K562 (cell line): ENCODE results near the gene SLC30A10.

Experiments used
- CHCHD3 ChIP-seq: fragments of 250-450 bp; sonication (Bioruptor Pico); IDR thresholded peaks from 2 replicates; pipeline ENCODE4 v2.1.2; 2022; ENCODE audit warnings: mild to moderate bottlenecking
- CTCF ChIP-seq, 3 experiments: IDR thresholded peaks in 2 of 3; conservative IDR thresholded peaks in 1 of 3; 2 replicates each; pipeline ENCODE4 v1.5.1; 2011 to 2012; ENCODE audit warnings: low read length in 3 of 3, mild to moderate bottlenecking in 3 of 3, control low read depth in 2 of 3, improper control_type of control experiment in 1 of 3, inconsistent platforms in 1 of 3, low read depth in 1 of 3, mixed read lengths in 1 of 3, moderate library complexity in 1 of 3; ENCODE audit not compliant: insufficient read depth in 2 of 3
- ERF ChIP-seq: fragments of 450-650 bp; formaldehyde crosslinking; IDR thresholded peaks from 2 replicates; pipeline ENCODE4 v1.4.0; 2020; ENCODE audit warnings: mild to moderate bottlenecking, mixed read lengths
- HMG20B ChIP-seq: fragments of 250-450 bp; sonication (Bioruptor Pico); IDR thresholded peaks from 2 replicates; pipeline ENCODE4 v1.5.0; 2021; ENCODE audit warnings: mild to moderate bottlenecking
- IFI16 ChIP-seq: fragments of 250-450 bp; sonication (Bioruptor Pico); IDR thresholded peaks from 2 replicates; pipeline ENCODE4 v2.1.2; 2022; ENCODE audit warnings: mild to moderate bottlenecking, inconsistent platforms
- POLR2AphosphoS5 ChIP-seq: IDR thresholded peaks from 2 replicates; pipeline ENCODE4 v1.6.1; 2011; ENCODE audit warnings: mild to moderate bottlenecking, low read depth, low read length, moderate library complexity; ENCODE audit not compliant: control insufficient read depth, insufficient read depth
- RFX5 ChIP-seq: IDR thresholded peaks from 2 replicates; pipeline ENCODE4 v1.6.1; 2011; ENCODE audit warnings: low read depth, mild to moderate bottlenecking, improper control_type of control experiment, low read length
- XRCC5 ChIP-seq: fragments of 200-400 bp; formaldehyde crosslinking; IDR thresholded peaks from 2 replicates; pipeline ENCODE4 v1.6.1; 2017; ENCODE audit warnings: low read depth, mild to moderate bottlenecking, low read length
- ZNF717 ChIP-seq: fragments of 250-450 bp; sonication (Bioruptor Pico); IDR thresholded peaks from 2 replicates; pipeline ENCODE4 v1.5.0; 2021
- TF ChIP-seq, protein P1 (sequence below): fragments of 250-450 bp; sonication (Bioruptor Pico); IDR thresholded peaks from 2 replicates; pipeline ENCODE4 v1.5.0; 2021
- TF ChIP-seq, protein P2 (sequence below), 2 experiments: fragments of 450-650 bp; formaldehyde crosslinking in 1 of 2; IDR thresholded peaks; 2 replicates each; pipeline versions ENCODE4 v1.4.0 to v1.6.1; 2014 to 2020; ENCODE audit warnings: mild to moderate bottlenecking in 2 of 2, borderline replicate concordance in 1 of 2, low read depth in 1 of 2
- TF ChIP-seq, protein P3 (sequence below): sonication (generic); formaldehyde crosslinking; IDR thresholded peaks from 2 replicates; pipeline ENCODE4 v1.9.0; 2022; ENCODE audit warnings: mild to moderate bottlenecking, missing genetic modification reagents
- TF ChIP-seq, protein P4 (sequence below): fragments of 150-350 bp; conservative IDR thresholded peaks from 2 replicates; pipeline ENCODE4 v1.6.1; 2014; ENCODE audit warnings: low read length
- TF ChIP-seq, protein P5 (sequence below): fragments of 250-450 bp; sonication (Bioruptor Pico); IDR thresholded peaks from 2 replicates; pipeline ENCODE4 v1.5.0; 2021

GRCh38 chr1:219898375-219898774 lies 30.0 kb downstream of the SLC30A10 start:
- TF ChIP-seq CTCF (IDR thresholded peaks at IDR 0.05 in 2 of 3, conservative IDR thresholded peaks at IDR 0.05 in 1 of 3; ENCODE audit: insufficient read depth in 2 of 3, low read depth in 1 of 3, low read length in 3 of 3): no peak
- TF ChIP-seq, protein P1, sequence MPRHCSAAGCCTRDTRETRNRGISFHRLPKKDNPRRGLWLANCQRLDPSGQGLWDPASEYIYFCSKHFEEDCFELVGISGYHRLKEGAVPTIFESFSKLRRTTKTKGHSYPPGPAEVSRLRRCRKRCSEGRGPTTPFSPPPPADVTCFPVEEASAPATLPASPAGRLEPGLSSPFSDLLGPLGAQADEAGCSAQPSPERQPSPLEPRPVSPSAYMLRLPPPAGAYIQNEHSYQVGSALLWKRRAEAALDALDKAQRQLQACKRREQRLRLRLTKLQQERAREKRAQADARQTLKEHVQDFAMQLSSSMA (CRISPR knock-in tag): no peak
- no peak for TF ChIP-seq XRCC5
- TF ChIP-seq, protein P2, sequence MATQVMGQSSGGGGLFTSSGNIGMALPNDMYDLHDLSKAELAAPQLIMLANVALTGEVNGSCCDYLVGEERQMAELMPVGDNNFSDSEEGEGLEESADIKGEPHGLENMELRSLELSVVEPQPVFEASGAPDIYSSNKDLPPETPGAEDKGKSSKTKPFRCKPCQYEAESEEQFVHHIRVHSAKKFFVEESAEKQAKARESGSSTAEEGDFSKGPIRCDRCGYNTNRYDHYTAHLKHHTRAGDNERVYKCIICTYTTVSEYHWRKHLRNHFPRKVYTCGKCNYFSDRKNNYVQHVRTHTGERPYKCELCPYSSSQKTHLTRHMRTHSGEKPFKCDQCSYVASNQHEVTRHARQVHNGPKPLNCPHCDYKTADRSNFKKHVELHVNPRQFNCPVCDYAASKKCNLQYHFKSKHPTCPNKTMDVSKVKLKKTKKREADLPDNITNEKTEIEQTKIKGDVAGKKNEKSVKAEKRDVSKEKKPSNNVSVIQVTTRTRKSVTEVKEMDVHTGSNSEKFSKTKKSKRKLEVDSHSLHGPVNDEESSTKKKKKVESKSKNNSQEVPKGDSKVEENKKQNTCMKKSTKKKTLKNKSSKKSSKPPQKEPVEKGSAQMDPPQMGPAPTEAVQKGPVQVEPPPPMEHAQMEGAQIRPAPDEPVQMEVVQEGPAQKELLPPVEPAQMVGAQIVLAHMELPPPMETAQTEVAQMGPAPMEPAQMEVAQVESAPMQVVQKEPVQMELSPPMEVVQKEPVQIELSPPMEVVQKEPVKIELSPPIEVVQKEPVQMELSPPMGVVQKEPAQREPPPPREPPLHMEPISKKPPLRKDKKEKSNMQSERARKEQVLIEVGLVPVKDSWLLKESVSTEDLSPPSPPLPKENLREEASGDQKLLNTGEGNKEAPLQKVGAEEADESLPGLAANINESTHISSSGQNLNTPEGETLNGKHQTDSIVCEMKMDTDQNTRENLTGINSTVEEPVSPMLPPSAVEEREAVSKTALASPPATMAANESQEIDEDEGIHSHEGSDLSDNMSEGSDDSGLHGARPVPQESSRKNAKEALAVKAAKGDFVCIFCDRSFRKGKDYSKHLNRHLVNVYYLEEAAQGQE (IDR thresholded peaks at IDR 0.05; ENCODE audit: borderline replicate concordance): no peak
- TF ChIP-seq, protein P2 (CRISPR knock-in tag; IDR thresholded peaks at IDR 0.05; ENCODE audit: low read depth): no peak
- no peak for TF ChIP-seq ERF (CRISPR knock-in tag)
- no peak for TF ChIP-seq HMG20B (CRISPR knock-in tag)
- TF ChIP-seq, protein P3, sequence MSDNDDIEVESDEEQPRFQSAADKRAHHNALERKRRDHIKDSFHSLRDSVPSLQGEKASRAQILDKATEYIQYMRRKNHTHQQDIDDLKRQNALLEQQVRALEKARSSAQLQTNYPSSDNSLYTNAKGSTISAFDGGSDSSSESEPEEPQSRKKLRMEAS: no peak
- TF ChIP-seq POLR2AphosphoS5: no peak
- TF ChIP-seq, protein P4, sequence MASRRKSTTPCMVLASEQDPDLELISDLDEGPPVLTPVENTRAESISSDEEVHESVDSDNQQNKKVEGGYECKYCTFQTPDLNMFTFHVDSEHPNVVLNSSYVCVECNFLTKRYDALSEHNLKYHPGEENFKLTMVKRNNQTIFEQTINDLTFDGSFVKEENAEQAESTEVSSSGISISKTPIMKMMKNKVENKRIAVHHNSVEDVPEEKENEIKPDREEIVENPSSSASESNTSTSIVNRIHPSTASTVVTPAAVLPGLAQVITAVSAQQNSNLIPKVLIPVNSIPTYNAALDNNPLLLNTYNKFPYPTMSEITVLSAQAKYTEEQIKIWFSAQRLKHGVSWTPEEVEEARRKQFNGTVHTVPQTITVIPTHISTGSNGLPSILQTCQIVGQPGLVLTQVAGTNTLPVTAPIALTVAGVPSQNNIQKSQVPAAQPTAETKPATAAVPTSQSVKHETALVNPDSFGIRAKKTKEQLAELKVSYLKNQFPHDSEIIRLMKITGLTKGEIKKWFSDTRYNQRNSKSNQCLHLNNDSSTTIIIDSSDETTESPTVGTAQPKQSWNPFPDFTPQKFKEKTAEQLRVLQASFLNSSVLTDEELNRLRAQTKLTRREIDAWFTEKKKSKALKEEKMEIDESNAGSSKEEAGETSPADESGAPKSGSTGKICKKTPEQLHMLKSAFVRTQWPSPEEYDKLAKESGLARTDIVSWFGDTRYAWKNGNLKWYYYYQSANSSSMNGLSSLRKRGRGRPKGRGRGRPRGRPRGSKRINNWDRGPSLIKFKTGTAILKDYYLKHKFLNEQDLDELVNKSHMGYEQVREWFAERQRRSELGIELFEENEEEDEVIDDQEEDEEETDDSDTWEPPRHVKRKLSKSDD: no peak
- TF ChIP-seq IFI16: no peak
- TF ChIP-seq ZNF717 (CRISPR knock-in tag): no peak
- TF ChIP-seq CHCHD3: no peak
- TF ChIP-seq RFX5: no peak
- TF ChIP-seq, protein P5, sequence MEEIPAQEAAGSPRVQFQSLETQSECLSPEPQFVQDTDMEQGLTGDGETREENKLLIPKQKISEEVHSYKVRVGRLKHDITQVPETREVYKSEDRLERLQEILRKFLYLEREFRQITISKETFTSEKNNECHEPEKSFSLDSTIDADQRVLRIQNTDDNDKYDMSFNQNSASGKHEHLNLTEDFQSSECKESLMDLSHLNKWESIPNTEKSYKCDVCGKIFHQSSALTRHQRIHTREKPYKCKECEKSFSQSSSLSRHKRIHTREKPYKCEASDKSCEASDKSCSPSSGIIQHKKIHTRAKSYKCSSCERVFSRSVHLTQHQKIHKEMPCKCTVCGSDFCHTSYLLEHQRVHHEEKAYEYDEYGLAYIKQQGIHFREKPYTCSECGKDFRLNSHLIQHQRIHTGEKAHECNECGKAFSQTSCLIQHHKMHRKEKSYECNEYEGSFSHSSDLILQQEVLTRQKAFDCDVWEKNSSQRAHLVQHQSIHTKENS (CRISPR knock-in tag): no peak
